ENCODE measurements around the gene DDX23. TPM values are rescaled to one million over a fixed set of nuclear protein-coding genes. Genes with fewer than 3 reads are reported as not detected.

DDX23 gene
- polyA plus RNA-seq, 3 donors: 21.4 to 63.8 (median 28.4) TPM

DNA sequence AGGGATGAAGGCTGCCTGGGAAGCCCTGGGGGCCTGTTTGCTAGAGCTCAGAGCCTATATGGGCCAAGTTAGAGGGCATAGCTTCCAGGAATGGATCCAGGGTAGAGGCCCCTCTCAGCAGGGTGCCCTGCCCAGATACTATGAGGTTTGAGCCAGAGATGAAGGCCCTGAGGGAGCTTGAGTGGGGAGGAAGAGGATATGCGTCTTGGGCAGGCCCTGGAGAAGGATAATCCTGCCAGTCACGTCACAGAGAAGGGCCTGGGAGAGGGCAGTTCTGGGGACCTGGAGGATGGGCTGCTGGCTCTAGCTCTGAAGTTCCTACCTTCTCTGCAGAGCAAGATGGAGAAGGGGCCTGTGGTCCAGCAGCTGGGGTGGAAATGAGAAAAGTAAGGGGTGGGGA lies 39.6 kb downstream of the DDX23 start:
- Histone ChIP-seq H4K20me1 (ENCODE audit: insufficient read depth, low read length) (no peaks in the 10 kb centered on the region), H3K79me2 (ENCODE audit: insufficient read depth, low read length) (no peaks in the 10 kb centered on the region), H3K4me2 (replicated peaks; ENCODE audit: extremely low read depth, low read length, poor library complexity, severe bottlenecking) (no peak overlapping the region), H3K9ac (ENCODE audit: insufficient read depth, low read length, poor library complexity, severe bottlenecking) (no peak overlapping the region), H3K4me1 (ENCODE audit: control insufficient read depth in 1 of 2, insufficient read depth in 2 of 2, low read length in 2 of 2) (peaks cover 18 to 26% of the 10 kb centered on the region in 2 donors), H3K9me3 (replicated peaks in 1 of 2; ENCODE audit: control insufficient read depth in 1 of 2, insufficient read depth in 1 of 2, low read length in 2 of 2) (no peaks in the 10 kb centered on the region), H3K36me3 (replicated peaks in 1 of 2; ENCODE audit: control insufficient read depth in 1 of 2, insufficient read depth in 2 of 2, low read length in 2 of 2) (no peaks in the 10 kb centered on the region), H3K4me3 (replicated peaks in 1 of 3; ENCODE audit: low read depth in 2 of 3, low read length in 3 of 3) (no peak overlapping the region), H3K27me3 (ENCODE audit: control insufficient read depth in 2 of 2, insufficient read depth in 2 of 2, low read length in 2 of 2) (peaks cover 7 to 13% of the 10 kb centered on the region in 2 donors), H3K27ac (ENCODE audit: low read depth in 1 of 2, low read length in 2 of 2) (no peak overlapping the region), H2AFZ (ENCODE audit: insufficient read depth, low read depth, low read length, poor library complexity, severe bottlenecking) (no peak overlapping the region)
- H3K27me3 Mint-ChIP-seq (ENCODE audit: low read depth in 3 of 3): peaks cover 10 to 22% (median 18%) of the 10 kb centered on the region in 3 donors
- 95% methylated on average over 2 of the region's 2 CpGs for WGBS (ENCODE audit: insufficient coverage)
- H3K4me1 Mint-ChIP-seq: peaks cover 24% of the 10 kb centered on the region
- H3K27ac Mint-ChIP-seq: no peak overlapping the region
- no peak for DNase-seq
- peaks cover 0 to 5% (median 0%) of the 10 kb centered on the region in 7 donors for H3K9me3 Mint-ChIP-seq
- TF ChIP-seq, protein P1, sequence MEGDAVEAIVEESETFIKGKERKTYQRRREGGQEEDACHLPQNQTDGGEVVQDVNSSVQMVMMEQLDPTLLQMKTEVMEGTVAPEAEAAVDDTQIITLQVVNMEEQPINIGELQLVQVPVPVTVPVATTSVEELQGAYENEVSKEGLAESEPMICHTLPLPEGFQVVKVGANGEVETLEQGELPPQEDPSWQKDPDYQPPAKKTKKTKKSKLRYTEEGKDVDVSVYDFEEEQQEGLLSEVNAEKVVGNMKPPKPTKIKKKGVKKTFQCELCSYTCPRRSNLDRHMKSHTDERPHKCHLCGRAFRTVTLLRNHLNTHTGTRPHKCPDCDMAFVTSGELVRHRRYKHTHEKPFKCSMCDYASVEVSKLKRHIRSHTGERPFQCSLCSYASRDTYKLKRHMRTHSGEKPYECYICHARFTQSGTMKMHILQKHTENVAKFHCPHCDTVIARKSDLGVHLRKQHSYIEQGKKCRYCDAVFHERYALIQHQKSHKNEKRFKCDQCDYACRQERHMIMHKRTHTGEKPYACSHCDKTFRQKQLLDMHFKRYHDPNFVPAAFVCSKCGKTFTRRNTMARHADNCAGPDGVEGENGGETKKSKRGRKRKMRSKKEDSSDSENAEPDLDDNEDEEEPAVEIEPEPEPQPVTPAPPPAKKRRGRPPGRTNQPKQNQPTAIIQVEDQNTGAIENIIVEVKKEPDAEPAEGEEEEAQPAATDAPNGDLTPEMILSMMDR (IDR thresholded peaks at IDR 0.05): no peak
- intact Hi-C loops (cut with micrococcal nuclease): no loop called here
- peaks cover 0 to 7% of the 10 kb centered on the region in 2 donors for H3K36me3 Mint-ChIP-seq
- H3K4me3 Mint-ChIP-seq: no peak overlapping the region

DNA sequence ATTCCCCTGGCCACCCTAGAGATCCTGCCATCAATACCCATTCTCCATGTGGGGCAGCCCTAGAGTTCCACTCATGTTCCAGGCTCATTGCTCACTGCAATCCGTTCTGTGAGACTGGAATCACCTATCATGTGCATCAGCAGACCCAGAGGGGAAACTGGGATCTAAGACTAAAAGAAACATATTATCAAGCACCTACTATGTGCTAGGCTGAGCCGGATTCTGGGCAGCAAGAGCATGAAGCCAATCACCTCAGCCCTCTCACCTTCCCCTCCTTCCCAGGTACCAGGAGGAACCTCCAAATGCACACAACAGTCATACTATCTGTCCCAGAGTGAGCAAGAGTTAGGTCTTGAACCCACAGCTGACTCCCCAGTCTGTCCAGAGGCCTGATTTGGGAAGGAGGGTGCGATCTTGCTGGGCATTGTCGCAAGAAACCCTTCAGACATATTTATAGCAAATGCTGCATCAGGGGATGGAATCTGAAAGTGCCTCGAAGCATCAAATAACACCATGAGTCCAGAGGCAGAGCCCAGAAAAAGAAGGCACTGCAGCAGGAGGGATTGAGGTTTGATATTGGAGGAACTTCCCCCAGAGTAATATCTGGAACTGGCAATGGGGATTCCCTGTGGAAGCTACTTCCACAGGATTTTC lies 40.4 kb downstream of the DDX23 start:
- TF ChIP-seq, protein P1 (IDR thresholded peaks at IDR 0.05): no peak
- no peak overlapping the region for H3K4me3 ChIP-seq (replicated peaks in 1 of 3; ENCODE audit: low read depth in 2 of 3, low read length in 3 of 3)
- H3K9ac ChIP-seq (ENCODE audit: insufficient read depth, low read length, poor library complexity, severe bottlenecking): no peak overlapping the region
- H3K27me3 ChIP-seq (ENCODE audit: control insufficient read depth in 2 of 2, insufficient read depth in 2 of 2, low read length in 2 of 2): peaks cover 0 to 5% of the 10 kb centered on the region in 2 donors
- peaks cover 18 to 26% of the 10 kb centered on the region in 2 donors for H3K4me1 ChIP-seq (ENCODE audit: control insufficient read depth in 1 of 2, insufficient read depth in 2 of 2, low read length in 2 of 2)
- no peak for DNase-seq
- no peaks in the 10 kb centered on the region for H4K20me1 ChIP-seq (ENCODE audit: insufficient read depth, low read length)
- H3K36me3 ChIP-seq (replicated peaks in 1 of 2; ENCODE audit: control insufficient read depth in 1 of 2, insufficient read depth in 2 of 2, low read length in 2 of 2): no peaks in the 10 kb centered on the region
- no peak overlapping the region for H3K27ac ChIP-seq (ENCODE audit: low read depth in 1 of 2, low read length in 2 of 2)
- Mint-ChIP-seq H3K9me3 (peaks cover 0 to 3% (median 0%) of the 10 kb centered on the region in 7 donors), H3K36me3 (peaks cover 0 to 3% of the 10 kb centered on the region in 2 donors), H3K27ac (no peak overlapping the region), H3K4me1 (peaks cover 20% of the 10 kb centered on the region), H3K4me3 (no peak overlapping the region), H3K27me3 (ENCODE audit: low read depth in 3 of 3) (peaks cover 5 to 15% (median 10%) of the 10 kb centered on the region in 3 donors)
- intact Hi-C loops (cut with micrococcal nuclease): no loop called here
- H3K9me3 ChIP-seq (replicated peaks in 1 of 2; ENCODE audit: control insufficient read depth in 1 of 2, insufficient read depth in 1 of 2, low read length in 2 of 2): no peaks in the 10 kb centered on the region
- no peak overlapping the region for H2AFZ ChIP-seq (ENCODE audit: insufficient read depth, low read depth, low read length, poor library complexity, severe bottlenecking)
- no peak overlapping the region for H3K4me2 ChIP-seq (replicated peaks; ENCODE audit: extremely low read depth, low read length, poor library complexity, severe bottlenecking)
- 100% methylated on average over 2 of the region's 5 CpGs for WGBS (ENCODE audit: insufficient coverage)
- no peaks in the 10 kb centered on the region for H3K79me2 ChIP-seq (ENCODE audit: insufficient read depth, low read length)
